ENCODE measurements around the gene BANK1. TPM values are rescaled to one million over a fixed set of nuclear protein-coding genes. Genes with fewer than 3 reads are reported as not detected.

The BANK1 gene
- total RNA-seq, 1 donor from 2014 or later, result 0.19 TPM

GRCh38 chr4:101938836-101939235 is 148.3 kb downstream of the BANK1 start:
- Histone ChIP-seq H4K20me1 (ENCODE audit: low read depth) (no peaks in the 10 kb centered on the region), H3K4me2 (no peak overlapping the region), H3K36me3 (no peaks in the 10 kb centered on the region), H3K27me3 (no peaks in the 10 kb centered on the region), H3K9me3 (ENCODE audit: low read depth) (no peaks in the 10 kb centered on the region), H3K4me3 (no peak overlapping the region), H3K9ac (no peak overlapping the region), H2AFZ (replicated peaks) (no peak overlapping the region), H3K4me1 (no peaks in the 10 kb centered on the region), H3K27ac (no peak overlapping the region), H3F3A (ENCODE audit: low read depth) (peaks cover 6% of the 10 kb centered on the region), H3K79me2 (ENCODE audit: low read depth) (no peaks in the 10 kb centered on the region)
- H3K4me1 Mint-ChIP-seq, result peaks cover 3% of the 10 kb centered on the region
- H3K4me3 Mint-ChIP-seq, result no peak overlapping the region
- no peaks in the 10 kb centered on the region for H3K27me3 Mint-ChIP-seq (ENCODE audit: insufficient read depth, low read depth)
- no peak for DNase-seq (ENCODE audit: low spot score)
- no peaks in the 10 kb centered on the region for H3K36me3 Mint-ChIP-seq
- H3K27ac Mint-ChIP-seq, result no peak overlapping the region
- no peak for TF ChIP-seq EZH2 (IDR thresholded peaks at IDR 0.05)
- TF ChIP-seq CTCF (IDR thresholded peaks at IDR 0.05), result no peak
- H3K9me3 Mint-ChIP-seq, result no peaks in the 10 kb centered on the region

- no peaks in the 10 kb centered on the region for H3K36me3 Mint-ChIP-seq
- no peak overlapping the region for H2AFZ ChIP-seq (replicated peaks)
- H3K4me1 ChIP-seq, result peaks cover 8% of the 10 kb centered on the region
- no peaks in the 10 kb centered on the region for H3K27me3 ChIP-seq
- no peaks in the 10 kb centered on the region for H4K20me1 ChIP-seq (ENCODE audit: low read depth)
- H3K9me3 Mint-ChIP-seq, result no peaks in the 10 kb centered on the region
- TF ChIP-seq EZH2phosphoT487 (IDR thresholded peaks at IDR 0.05), result no peak
- no peak for TF ChIP-seq CTCF (IDR thresholded peaks at IDR 0.05)
- no peak for TF ChIP-seq EZH2 (IDR thresholded peaks at IDR 0.05)
- H3K79me2 ChIP-seq (ENCODE audit: low read depth), result no peaks in the 10 kb centered on the region
- no peak overlapping the region for H3K9ac ChIP-seq
- no peak overlapping the region for H3K4me2 ChIP-seq
- no peaks in the 10 kb centered on the region for H3K27me3 Mint-ChIP-seq (ENCODE audit: insufficient read depth, low read depth)
- H3K4me1 Mint-ChIP-seq, result peaks cover 9% of the 10 kb centered on the region
- H3K4me3 Mint-ChIP-seq, result no peak overlapping the region
- no peaks in the 10 kb centered on the region for H3F3A ChIP-seq (ENCODE audit: low read depth)
- no peak overlapping the region for H3K27ac ChIP-seq
- DNase-seq (ENCODE audit: low spot score), result no peak
- H3K36me3 ChIP-seq, result no peaks in the 10 kb centered on the region
- H3K4me3 ChIP-seq, result no peak overlapping the region
- no peak overlapping the region for H3K27ac Mint-ChIP-seq
- no peaks in the 10 kb centered on the region for H3K9me3 ChIP-seq (ENCODE audit: low read depth)
These were observed 151.4 kb downstream of the BANK1 start for GRCh38 chr4:101941816-101942358.

- Histone ChIP-seq H3K79me2 (ENCODE audit: low read depth) (no peaks in the 10 kb centered on the region), H3K27me3 (no peaks in the 10 kb centered on the region), H3K27ac (no peak overlapping the region), H3K9me3 (ENCODE audit: low read depth) (no peaks in the 10 kb centered on the region), H3K4me2 (no peak overlapping the region), H3F3A (ENCODE audit: low read depth) (no peaks in the 10 kb centered on the region), H4K20me1 (ENCODE audit: low read depth) (no peaks in the 10 kb centered on the region), H3K4me1 (peaks cover 8% of the 10 kb centered on the region), H3K9ac (no peak overlapping the region), H3K4me3 (no peak overlapping the region), H2AFZ (replicated peaks) (no peak overlapping the region), H3K36me3 (no peaks in the 10 kb centered on the region)
- peak overlapping the region; percentile 2 for H3K27ac Mint-ChIP-seq
- DNase-seq (ENCODE audit: low spot score), result no peak
- TF ChIP-seq CTCF (IDR thresholded peaks at IDR 0.05) (no peak), EZH2phosphoT487 (IDR thresholded peaks at IDR 0.05) (no peak), EZH2 (IDR thresholded peaks at IDR 0.05) (no peak)
- H3K4me1 Mint-ChIP-seq, result peaks cover 9% of the 10 kb centered on the region
- no peaks in the 10 kb centered on the region for H3K9me3 Mint-ChIP-seq
- no peak overlapping the region for H3K4me3 Mint-ChIP-seq
- H3K27me3 Mint-ChIP-seq (ENCODE audit: insufficient read depth, low read depth), result no peaks in the 10 kb centered on the region
- no peaks in the 10 kb centered on the region for H3K36me3 Mint-ChIP-seq
These were observed 152.4 kb downstream of the BANK1 start for GRCh38 chr4:101942891-101943290.
